Pancreas (tissue), 10 donors: ENCODE data around the gene SLC41A2. TPM values are rescaled to one million over a fixed set of nuclear protein-coding genes. Genes with fewer than 3 reads are reported as not detected.

Source experiments
- ATAC-seq, 4 donors: fragments of 200-7000 bp; cut with Tn5 transposase; one replicate each; pipeline versions ENCODE4 v1.8.0 to v1.9.1; 2020; ENCODE audit warnings: mild to moderate bottlenecking in 4 of 4, moderate library complexity in 4 of 4
- DNase-seq, 6 donors: peaks; one replicate each; pipeline ENCODE4 v3.0.0-alpha.2; 2020
- FAIRE-seq: peaks from 2 replicates; lab custom pipeline; 2012; peaks lifted over from hg19 to GRCh38; lab: Jason Lieb, UNC
- H3K27ac ChIP-seq, 4 donors: fragments of 200-600 bp; sonication (generic); 1 replicate in 3 of 4; 2 replicates in 1 of 4; pipeline versions ENCODE4 v1.5.0 to v1.8.0; 2020
- H3K27me3 ChIP-seq, 4 donors: fragments of 200-600 bp; one replicate each; pipeline ENCODE4 v1.8.0; 2021
- H3K36me3 ChIP-seq, 3 donors: fragments of 200-600 bp; sonication (generic) in 1 of 3; one replicate each; pipeline versions ENCODE4 v1.5.0 to v1.8.0; 2020 to 2021
- H3K4me1 ChIP-seq, 3 donors: fragments of 200-600 bp; one replicate each; pipeline ENCODE4 v1.8.0; 2021
- H3K4me3 ChIP-seq, 4 donors: fragments of 200-600 bp; sonication (generic) in 2 of 4; one replicate each; pipeline versions ENCODE4 v1.5.0 to v1.8.0; 2020 to 2021
- H3K9me3 ChIP-seq, 4 donors: fragments of 200-600 bp; one replicate each; pipeline ENCODE4 v1.8.0; 2021
- WGBS, 2 donors: extraction: QIAGEN DNeasy Blood & Tissue Kit; methylation state at CpG; one replicate each; pipeline ENCODE4 v1.1.7; 2013; 5-methylcytosine and 5-hydroxymethylcytosine counted together
- intact Hi-C, 3 donors: fragments of 100-400 bp; cut with DNase I; formaldehyde crosslinking; loops; one replicate each; pipeline versions ENCODE4 v1.11.1 to v1.14.2; 2022
- polyA plus RNA-seq, 2 donors: library from polyadenylated mRNA; stranded (reverse); fragments of 200-250 nt; gene quantifications; one replicate each; pipeline ENCODE4 v1.2.3, GENCODE V29; 2013
- total RNA-seq, 6 donors: library from RNA; stranded (reverse); fragmentation: NEBNext Ultra II Directional in 4 of 6; extraction: Animal tissue kit (Norgen Biotek cat#: 25700) in 4 of 6; gene quantifications; one replicate each; pipeline versions ENCODE4 v1.2.1 to v1.2.4, GENCODE V29; 2021 to 2023
- TF ChIP-seq, protein P1 (sequence below), 4 donors: fragments of 200-600 bp; sonication (generic) in 3 of 4; IDR thresholded peaks; one replicate each; pipeline versions ENCODE4 v1.5.0 to v1.8.0; 2021; ENCODE audit warnings: antibody characterized with exemption in 4 of 4
- donor health status: healthy with polysubstance abuse.
- donor health status: DM: no; HTN: no; CAD: no; lungs with moderate emphysema.
- donor health status: DM: no; HTN: no; CAD: no.
- donor health status: control.
- donor health status: control.
- donor health status: Bipolar disorder and iron deficiency.
- donor health status: DM: yes; HTN: yes; CAD: no.
- donor health status: DM: no; HTN: no; CAD: no.
- donor health status: DM: no; HTN: no; CAD: no.
- donor health status: DM: yes; HTN: yes; CAD: no.

The SLC41A2 gene
- total and polyA plus RNA-seq, 8 donors = 6.3 to 41.9 (median 27.3) TPM

DNA sequence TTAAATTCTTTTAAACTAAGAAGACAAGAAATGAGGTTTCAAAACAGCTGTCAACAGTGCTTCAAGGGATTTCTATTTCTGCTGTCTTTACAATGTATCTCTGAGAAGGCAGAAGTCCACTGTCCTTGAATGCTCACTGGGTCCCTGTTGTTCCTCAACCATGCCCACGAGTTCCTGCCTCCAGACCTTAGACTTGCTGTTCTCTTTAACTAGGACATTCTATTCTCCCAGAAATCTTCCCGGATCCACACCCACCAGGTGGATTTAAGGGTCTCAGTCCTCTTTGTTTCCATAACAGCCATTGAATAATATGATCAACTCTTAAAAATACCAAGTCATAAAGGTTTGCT is 6.7 kb upstream of the SLC41A2 start:
- WGBS, 2 donors = 73 to 88% methylated on average over 2 of the region's 2 CpGs
- FAIRE-seq (no peak), DNase-seq (no peak), ATAC-seq (no peak)
- Histone ChIP-seq H3K27ac (no peak overlapping the region), H3K4me1 (peaks cover 0 to under 1% (median under 1%) of the 10 kb centered on the region in 3 donors), H3K9me3 (no peaks in the 10 kb centered on the region), H3K36me3 (no peaks in the 10 kb centered on the region), H3K4me3 (no peak overlapping the region), H3K27me3 (no peaks in the 10 kb centered on the region)
- intact Hi-C loops = no loop called here
- TF ChIP-seq, protein P1, sequence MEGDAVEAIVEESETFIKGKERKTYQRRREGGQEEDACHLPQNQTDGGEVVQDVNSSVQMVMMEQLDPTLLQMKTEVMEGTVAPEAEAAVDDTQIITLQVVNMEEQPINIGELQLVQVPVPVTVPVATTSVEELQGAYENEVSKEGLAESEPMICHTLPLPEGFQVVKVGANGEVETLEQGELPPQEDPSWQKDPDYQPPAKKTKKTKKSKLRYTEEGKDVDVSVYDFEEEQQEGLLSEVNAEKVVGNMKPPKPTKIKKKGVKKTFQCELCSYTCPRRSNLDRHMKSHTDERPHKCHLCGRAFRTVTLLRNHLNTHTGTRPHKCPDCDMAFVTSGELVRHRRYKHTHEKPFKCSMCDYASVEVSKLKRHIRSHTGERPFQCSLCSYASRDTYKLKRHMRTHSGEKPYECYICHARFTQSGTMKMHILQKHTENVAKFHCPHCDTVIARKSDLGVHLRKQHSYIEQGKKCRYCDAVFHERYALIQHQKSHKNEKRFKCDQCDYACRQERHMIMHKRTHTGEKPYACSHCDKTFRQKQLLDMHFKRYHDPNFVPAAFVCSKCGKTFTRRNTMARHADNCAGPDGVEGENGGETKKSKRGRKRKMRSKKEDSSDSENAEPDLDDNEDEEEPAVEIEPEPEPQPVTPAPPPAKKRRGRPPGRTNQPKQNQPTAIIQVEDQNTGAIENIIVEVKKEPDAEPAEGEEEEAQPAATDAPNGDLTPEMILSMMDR (IDR thresholded peaks at IDR 0.05) = no peak

DNA sequence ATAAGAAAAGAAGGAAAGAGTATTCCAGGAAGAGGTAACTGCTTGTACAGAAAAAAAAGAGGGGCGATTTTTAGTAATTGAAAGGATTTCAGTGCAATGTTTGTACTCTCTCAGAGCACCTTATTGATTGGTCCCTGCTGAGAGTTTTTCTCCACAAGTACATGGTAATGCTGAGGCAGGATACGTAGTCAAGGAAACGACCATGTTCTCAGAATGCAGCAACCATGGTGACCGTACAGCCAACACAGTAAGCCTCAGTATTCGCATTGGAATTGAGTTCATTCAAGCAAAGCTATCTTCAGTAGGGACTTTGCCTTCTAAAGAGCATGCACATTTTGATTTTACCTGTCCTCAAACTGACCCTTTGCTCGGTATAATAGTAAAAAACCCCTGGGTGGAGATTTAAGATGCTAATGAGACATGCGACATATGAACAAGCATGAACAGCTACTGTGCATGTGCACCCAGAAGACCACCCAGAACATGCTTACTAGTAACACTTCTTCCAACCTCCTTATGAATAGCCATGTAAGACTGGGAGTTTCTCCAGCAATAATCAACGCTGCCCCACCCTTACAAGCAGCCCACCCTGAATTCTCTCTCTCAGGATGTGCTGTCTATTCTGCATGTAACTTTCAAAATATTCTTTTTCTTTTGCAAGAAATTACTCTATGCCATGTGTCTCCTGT is 6.2 kb upstream of the SLC41A2 start:
- TF ChIP-seq, protein P1 (IDR thresholded peaks at IDR 0.05) = no peak
- H3K36me3 ChIP-seq = no peaks in the 10 kb centered on the region
- 60 to 62% methylated on average over 8 of the region's 8 CpGs for WGBS, 2 donors
- FAIRE-seq = no peak
- H3K27ac ChIP-seq = no peak overlapping the region
- no peaks in the 10 kb centered on the region for H3K9me3 ChIP-seq
- H3K4me3 ChIP-seq = no peak overlapping the region
- H3K27me3 ChIP-seq = no peaks in the 10 kb centered on the region
- no peak for DNase-seq
- H3K4me1 ChIP-seq = peaks cover 4 to 6% (median 5%) of the 10 kb centered on the region in 3 donors
- intact Hi-C loops = no loop called here
- peak in 1 of 4 donors; percentile 44 for ATAC-seq

DNA sequence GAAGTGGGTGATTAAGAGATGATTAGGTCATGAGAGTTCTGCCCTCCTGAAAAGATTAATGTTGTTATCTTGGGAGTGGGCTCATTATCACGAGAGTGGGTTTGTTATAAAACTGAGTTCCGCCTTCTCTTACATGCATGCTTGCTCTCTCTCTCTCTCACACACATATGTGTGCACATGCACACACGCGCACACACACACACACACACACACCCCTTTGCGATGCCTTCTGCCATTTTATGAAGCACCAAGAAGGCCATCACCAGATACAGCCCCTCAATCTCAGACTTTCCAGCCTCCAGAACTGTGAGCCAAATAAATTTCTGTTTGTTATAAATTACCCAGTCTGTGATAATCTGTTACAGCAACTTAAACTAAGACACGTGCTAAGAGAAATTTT is 5.7 kb upstream of the SLC41A2 start:
- FAIRE-seq (no peak), ATAC-seq (no peak), DNase-seq (no peak)
- Histone ChIP-seq H3K27ac (no peak overlapping the region), H3K27me3 (no peaks in the 10 kb centered on the region), H3K9me3 (no peaks in the 10 kb centered on the region), H3K36me3 (no peaks in the 10 kb centered on the region), H3K4me3 (no peak overlapping the region), H3K4me1 (peaks cover 9 to 11% (median 10%) of the 10 kb centered on the region in 3 donors)
- intact Hi-C loops = no loop called here
- TF ChIP-seq, protein P1 (IDR thresholded peaks at IDR 0.05) = no peak
- WGBS, 2 donors = 72 to 74% methylated on average over 6 of the region's 6 CpGs

GRCh38 chr12:104960464-104960863 is 2.4 kb upstream of the SLC41A2 start:
- intact Hi-C loops = no loop called here
- 96 to 97% methylated on average over 4 of the region's 4 CpGs for WGBS, 2 donors
- Histone ChIP-seq H3K4me1 (peaks cover 9 to 19% (median 14%) of the 10 kb centered on the region in 3 donors), H3K36me3 (no peaks in the 10 kb centered on the region), H3K27ac (no peak overlapping the region), H3K27me3 (no peaks in the 10 kb centered on the region), H3K4me3 (no peak overlapping the region), H3K9me3 (no peaks in the 10 kb centered on the region)
- no peak for DNase-seq
- no peak for ATAC-seq
- FAIRE-seq = no peak
- TF ChIP-seq, protein P1 (IDR thresholded peaks at IDR 0.05) = no peak

GRCh38 chr12:104959335-104959841 is 1.3 kb upstream of the SLC41A2 start:
- no peaks in the 10 kb centered on the region for H3K36me3 ChIP-seq
- no peaks in the 10 kb centered on the region for H3K27me3 ChIP-seq
- intact Hi-C loops = no loop called here
- no peak for DNase-seq
- peak in 2 of 4 donors; percentile 5 to 34 for ATAC-seq
- TF ChIP-seq, protein P1 (IDR thresholded peaks at IDR 0.05) = no peak
- no peak for FAIRE-seq
- 17 to 40% methylated on average over 2 of the region's 2 CpGs for WGBS, 2 donors
- peaks cover 9 to 19% (median 16%) of the 10 kb centered on the region in 3 donors for H3K4me1 ChIP-seq
- H3K27ac ChIP-seq = peak overlapping the region; percentile 67 to 93 (median 88)
- H3K4me3 ChIP-seq = peak overlapping the region in 2 of 4 donors; percentile 89
- H3K9me3 ChIP-seq = no peaks in the 10 kb centered on the region
